ENCODE results near the gene GPR50.

GPR50 gene

GRCh38 chrX:151227627-151228026 is 51.2 kb downstream of the GPR50 start:
- no peak for DNase-seq (ENCODE audit: low spot score)

- no peak for DNase-seq (ENCODE audit: low spot score)
Measured at GRCh38 chrX:151228935-151229334, 52.6 kb downstream of the GPR50 start.
